Muscle of leg (tissue), 11 donors: ENCODE results near the gene CSNK1D. TPM values are rescaled to one million over a fixed set of nuclear protein-coding genes. Genes with fewer than 3 reads are reported as not detected.

ENCODE experiments used
- DNase-seq: peaks from one replicate; pipeline ENCODE4 v3.0.0; 2013
- H3K27ac ChIP-seq: one replicate; pipeline ENCODE4 v1.5.1; 2013; ENCODE audit warnings: mild to moderate bottlenecking, low read length, control low read depth
- H3K27me3 ChIP-seq: one replicate; pipeline ENCODE4 v1.6.1; 2013; ENCODE audit warnings: low read length; ENCODE audit not compliant: control insufficient read depth, insufficient read depth
- H3K36me3 ChIP-seq: one replicate; pipeline ENCODE4 v1.6.1; 2013; ENCODE audit warnings: low read length; ENCODE audit not compliant: control insufficient read depth, insufficient read depth
- H3K4me1 ChIP-seq: one replicate; pipeline ENCODE4 v1.6.1; 2013; ENCODE audit warnings: low read length; ENCODE audit not compliant: control insufficient read depth, insufficient read depth
- H3K4me3 ChIP-seq: one replicate; pipeline ENCODE4 v1.5.1; 2013; ENCODE audit warnings: low read length, control low read depth
- H3K9me3 ChIP-seq: replicated peaks from 2 replicates; pipeline ENCODE4 v1.6.1; 2013; ENCODE audit warnings: low read depth, low read length; ENCODE audit not compliant: control insufficient read depth
- WGBS: methylation state at CpG from one replicate; pipeline ENCODE4 v1.1.5; 2013; ENCODE audit warnings: missing lambda C conversion rate; ENCODE audit not compliant: insufficient coverage; 5-methylcytosine and 5-hydroxymethylcytosine counted together
- polyA plus RNA-seq, 8 donors: library from polyadenylated mRNA; unstranded; fragments of 120-200 nt; gene quantifications; one replicate each; pipeline versions ENCODE4 v1.2.1 to v1.2.3, GENCODE V29; 2013; ENCODE audit warnings: inconsistent platforms in 1 of 8, low replicate concordance in 1 of 8; ENCODE audit not compliant: insufficient read length in 8 of 8, insufficient read depth in 1 of 8
- total RNA-seq: library from RNA; stranded (reverse); fragments of 120-200 nt; gene quantifications from one replicate; pipeline ENCODE4 v1.2.4, GENCODE V29; 2013

The CSNK1D gene
- total and polyA plus RNA-seq, 9 donors: 15.0 to 82.2 (median 71.8) TPM

- H3K27me3 ChIP-seq: peaks cover 31% of the 10 kb centered on the region
- H3K27ac ChIP-seq: no peak overlapping the region
- H3K9me3 ChIP-seq: no peaks in the 10 kb centered on the region
- no peaks in the 10 kb centered on the region for H3K36me3 ChIP-seq
- no peak overlapping the region for H3K4me3 ChIP-seq
- no peak for DNase-seq
- 78% methylated on average over 27 of the region's 27 CpGs for WGBS
- H3K4me1 ChIP-seq: peaks cover 5% of the 10 kb centered on the region
Measured at GRCh38 chr17:82309656-82310570, 36.4 kb upstream of the CSNK1D start.

DNA sequence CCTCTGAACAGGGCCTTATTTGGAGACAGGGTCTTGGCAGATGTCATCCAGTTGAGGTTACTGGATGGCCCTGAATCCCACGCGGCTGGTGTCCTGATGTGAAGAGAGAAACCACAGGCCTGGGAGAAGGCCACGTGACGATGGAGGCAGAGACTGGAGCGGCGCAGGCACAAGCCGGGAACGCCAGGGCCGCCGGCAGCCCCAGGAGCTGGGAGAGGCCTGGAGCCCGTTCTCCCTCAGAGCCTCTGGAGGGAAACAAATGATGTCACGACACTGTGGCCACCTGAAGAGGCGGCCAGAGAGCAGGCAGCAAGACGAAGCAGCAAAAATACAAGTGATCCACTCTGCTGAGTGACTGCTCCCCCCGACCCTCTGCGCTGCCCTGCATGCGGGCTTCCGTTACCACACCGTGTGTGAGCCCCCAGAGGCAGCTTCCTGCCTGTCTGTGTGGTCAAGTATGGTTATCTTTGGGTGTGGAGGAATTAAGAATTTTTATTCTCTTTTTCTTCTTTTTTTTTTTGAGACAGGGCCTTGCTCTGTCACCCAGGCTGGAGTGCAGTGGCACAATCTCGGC, 32.3 kb upstream of the CSNK1D start:
- 59% methylated on average over 15 of the region's 20 CpGs for WGBS
- Histone ChIP-seq H3K27me3 (peaks cover 36% of the 10 kb centered on the region), H3K36me3 (no peaks in the 10 kb centered on the region), H3K4me3 (no peak overlapping the region), H3K27ac (no peak overlapping the region), H3K9me3 (no peaks in the 10 kb centered on the region), H3K4me1 (peaks cover 21% of the 10 kb centered on the region)
- DNase-seq: no peak

DNA sequence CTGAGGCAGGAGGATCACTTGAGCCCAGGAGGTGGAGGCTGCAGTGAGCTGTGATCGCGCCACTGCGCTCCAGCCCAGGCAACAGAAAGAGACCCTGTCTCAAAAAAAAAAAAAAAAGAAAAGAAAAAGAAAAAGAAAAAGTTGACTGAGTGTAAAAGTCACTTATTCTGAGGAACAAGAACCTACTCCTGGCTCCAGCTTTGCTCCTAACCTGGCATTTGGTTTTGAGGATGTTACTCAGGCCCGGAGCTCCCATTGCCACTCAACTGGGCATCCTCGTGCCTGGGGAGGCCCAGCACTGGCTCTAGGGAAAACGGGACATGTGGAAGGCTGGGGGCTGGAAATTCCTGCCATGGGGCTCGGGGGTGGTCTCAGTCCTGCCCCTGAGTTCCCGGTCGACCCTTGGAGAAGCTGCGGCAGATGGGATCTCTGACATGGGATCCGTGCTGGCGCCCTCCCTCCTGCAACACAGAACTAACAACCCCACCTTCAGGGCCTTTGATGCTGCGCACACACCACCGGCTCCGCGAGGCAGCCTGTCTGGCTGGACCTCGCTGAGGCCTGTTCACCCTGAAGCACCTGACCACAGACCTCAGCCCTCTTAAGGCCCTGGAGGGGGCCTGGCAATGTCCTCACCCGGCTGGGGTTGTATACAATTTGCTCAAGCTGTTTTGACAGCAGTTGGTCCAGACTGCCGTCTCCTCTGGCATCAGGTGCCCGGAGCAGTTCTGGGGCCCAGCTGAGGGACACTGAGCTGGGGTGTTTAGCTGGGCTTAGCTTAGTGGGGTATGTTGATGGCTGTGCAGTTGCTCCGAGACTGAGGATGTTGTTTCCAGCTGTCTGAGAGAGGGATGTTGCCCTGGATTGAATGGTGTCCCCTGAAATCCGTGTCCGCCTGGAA, 31.6 kb upstream of the CSNK1D start:
- Histone ChIP-seq H3K9me3 (no peaks in the 10 kb centered on the region), H3K4me3 (no peak overlapping the region), H3K4me1 (peaks cover 25% of the 10 kb centered on the region), H3K27ac (no peak overlapping the region), H3K27me3 (peaks cover 30% of the 10 kb centered on the region), H3K36me3 (no peaks in the 10 kb centered on the region)
- WGBS: 62% methylated on average over 18 of the region's 23 CpGs
- DNase-seq: no peak

GRCh38 chr17:82303944-82304808, 30.7 kb upstream of the CSNK1D start:
- no peaks in the 10 kb centered on the region for H3K36me3 ChIP-seq
- 35% methylated on average over 11 of the region's 26 CpGs for WGBS
- H3K27ac ChIP-seq: no peak overlapping the region
- H3K4me1 ChIP-seq: peaks cover 25% of the 10 kb centered on the region
- H3K27me3 ChIP-seq: peaks cover 22% of the 10 kb centered on the region
- H3K4me3 ChIP-seq: no peak overlapping the region
- H3K9me3 ChIP-seq: no peaks in the 10 kb centered on the region
- no peak for DNase-seq

- Histone ChIP-seq H3K9me3 (no peaks in the 10 kb centered on the region), H3K27ac (no peak overlapping the region), H3K4me3 (no peak overlapping the region), H3K27me3 (peaks cover 18% of the 10 kb centered on the region), H3K36me3 (no peaks in the 10 kb centered on the region), H3K4me1 (peaks cover 31% of the 10 kb centered on the region)
- DNase-seq: no peak
- 70% methylated on average over 22 of the region's 35 CpGs for WGBS
Measured at GRCh38 chr17:82302991-82303943, 29.8 kb upstream of the CSNK1D start.

- Histone ChIP-seq H3K9me3 (no peaks in the 10 kb centered on the region), H3K4me1 (peaks cover 38% of the 10 kb centered on the region), H3K27me3 (peaks cover 16% of the 10 kb centered on the region), H3K27ac (no peak overlapping the region), H3K4me3 (no peak overlapping the region), H3K36me3 (no peaks in the 10 kb centered on the region)
- no peak for DNase-seq
- 40% methylated on average over 2 of the region's 15 CpGs for WGBS
Measured at GRCh38 chr17:82302568-82302963, 29.1 kb upstream of the CSNK1D start.

DNA sequence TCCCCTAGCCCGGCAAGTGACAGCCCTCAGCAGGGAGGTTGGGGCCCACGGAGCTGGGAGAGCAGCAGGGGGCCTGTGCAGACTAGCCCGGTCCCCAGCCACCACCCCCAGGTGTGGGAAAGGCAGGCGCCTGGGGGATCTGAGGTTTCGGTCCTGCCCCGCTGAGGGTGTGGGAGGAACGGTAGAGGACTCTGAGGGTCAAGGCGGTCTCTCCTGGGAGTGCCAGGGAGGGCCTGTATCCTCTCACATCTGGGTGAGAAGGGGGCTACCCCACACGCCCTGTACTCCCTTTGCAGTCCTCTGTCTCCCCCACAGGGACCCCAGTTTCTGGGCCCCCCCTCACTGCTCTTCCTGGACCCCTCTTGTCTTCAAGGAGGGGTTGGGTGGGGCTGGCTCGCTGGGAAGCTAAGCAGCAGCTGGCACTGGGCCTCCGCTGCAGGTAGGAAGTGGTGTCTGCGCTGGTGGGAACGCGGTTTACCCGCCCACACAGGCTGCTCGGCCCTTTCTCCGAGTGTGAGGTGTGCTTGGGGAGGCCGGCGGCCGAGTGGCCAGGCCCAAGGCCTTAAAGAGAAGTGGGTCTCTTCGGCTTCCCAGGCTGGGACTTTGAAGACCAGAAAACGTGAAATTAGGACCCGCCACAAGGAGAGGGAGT, 28.5 kb upstream of the CSNK1D start:
- DNase-seq: no peak
- no peak overlapping the region for H3K27ac ChIP-seq
- no peaks in the 10 kb centered on the region for H3K36me3 ChIP-seq
- 67% methylated on average over 16 of the region's 23 CpGs for WGBS
- peaks cover 19% of the 10 kb centered on the region for H3K27me3 ChIP-seq
- H3K4me1 ChIP-seq: peaks cover 44% of the 10 kb centered on the region
- no peaks in the 10 kb centered on the region for H3K9me3 ChIP-seq
- no peak overlapping the region for H3K4me3 ChIP-seq

- no peak overlapping the region for H3K27ac ChIP-seq
- 86% methylated on average over 12 of the region's 12 CpGs for WGBS
- DNase-seq: no peak
- no peak overlapping the region for H3K4me3 ChIP-seq
- H3K9me3 ChIP-seq: no peaks in the 10 kb centered on the region
- H3K27me3 ChIP-seq: peaks cover 21% of the 10 kb centered on the region
- H3K4me1 ChIP-seq: peaks cover 44% of the 10 kb centered on the region
- H3K36me3 ChIP-seq: no peaks in the 10 kb centered on the region
Measured at GRCh38 chr17:82301300-82301915, 27.9 kb upstream of the CSNK1D start.
